GM23248 (cell line): ENCODE data around the gene IL20RA. TPM values are rescaled to one million over a fixed set of nuclear protein-coding genes. Genes with fewer than 3 reads are reported as not detected.

Source experiments
- DNase-seq: peaks from one replicate; pipeline ENCODE4 v3.0.0-alpha.2; 2015
- H2AFZ ChIP-seq: fragments of 200-600 bp; sonication (generic); 2 replicates; pipeline ENCODE4 v1.6.1; 2016; ENCODE audit warnings: antibody characterized with exemption
- H3F3A ChIP-seq: fragments of 200-600 bp; sonication (generic); 2 replicates; pipeline ENCODE4 v1.6.1; 2016; ENCODE audit warnings: mild to moderate bottlenecking, antibody characterized with exemption, mixed run types; ENCODE audit not compliant: insufficient read depth
- H3K27ac ChIP-seq: fragments of 200-600 bp; sonication (generic); 2 replicates; pipeline ENCODE4 v1.5.1; 2016; ENCODE audit warnings: mild to moderate bottlenecking
- H3K27me3 ChIP-seq: fragments of 200-600 bp; sonication (generic); replicated peaks from 2 replicates; pipeline ENCODE4 v1.6.1; 2016; ENCODE audit warnings: mild to moderate bottlenecking; ENCODE audit not compliant: insufficient read depth
- H3K36me3 ChIP-seq: fragments of 200-600 bp; sonication (generic); 2 replicates; pipeline ENCODE4 v1.6.1; 2016; ENCODE audit warnings: low read depth, mild to moderate bottlenecking
- H3K4me1 ChIP-seq: fragments of 200-600 bp; sonication (generic); 2 replicates; pipeline ENCODE4 v1.6.1; 2016; ENCODE audit warnings: mild to moderate bottlenecking; ENCODE audit not compliant: insufficient read depth
- H3K4me2 ChIP-seq: fragments of 200-600 bp; sonication (generic); one replicate; pipeline ENCODE4 v1.6.1; 2016; ENCODE audit warnings: mild to moderate bottlenecking; ENCODE audit not compliant: unreplicated experiment
- H3K4me3 ChIP-seq: fragments of 200-600 bp; sonication (generic); 2 replicates; pipeline ENCODE4 v1.5.1; 2016; ENCODE audit warnings: mild to moderate bottlenecking
- H3K79me2 ChIP-seq: fragments of 200-600 bp; sonication (generic); 2 replicates; pipeline ENCODE4 v1.6.1; 2016; ENCODE audit warnings: mild to moderate bottlenecking; ENCODE audit not compliant: insufficient read depth
- H3K9ac ChIP-seq: fragments of 200-600 bp; sonication (generic); 2 replicates; pipeline ENCODE4 v1.6.1; 2016; ENCODE audit warnings: mild to moderate bottlenecking
- H3K9me2 ChIP-seq: fragments of 200-600 bp; sonication (generic); 2 replicates; pipeline ENCODE4 v1.6.1; 2016; ENCODE audit warnings: mixed run types, mild to moderate bottlenecking, moderate library complexity; ENCODE audit not compliant: insufficient read depth
- H3K9me3 ChIP-seq: fragments of 200-600 bp; sonication (generic); one replicate; pipeline ENCODE4 v1.6.1; 2017; ENCODE audit warnings: low read depth
- H4K20me1 ChIP-seq: fragments of 200-600 bp; sonication (generic); 2 replicates; pipeline ENCODE4 v1.6.0; 2016; ENCODE audit not compliant: insufficient read depth
- EZH2 ChIP-seq: fragments of 200-600 bp; sonication (generic); IDR thresholded peaks from 2 replicates; pipeline ENCODE4 v1.6.1; 2018; ENCODE audit warnings: antibody characterized with exemption, mild to moderate bottlenecking; ENCODE audit not compliant: insufficient read depth, poor library complexity, severe bottlenecking
- EZH2phosphoT487 ChIP-seq: fragments of 200-600 bp; sonication (generic); IDR thresholded peaks from 2 replicates; pipeline ENCODE4 v1.6.1; 2018; ENCODE audit warnings: antibody characterized with exemption, moderate library complexity, mild to moderate bottlenecking, low read depth; ENCODE audit not compliant: insufficient read depth
- WGBS, 2 experiments: methylation state at CpG; one replicate each; pipeline ENCODE4 v1.1.6; 2015 to 2017; ENCODE audit warnings: low lambda C conversion rate in 2 of 2, low coverage in 1 of 2; ENCODE audit errors: missing lambda C conversion rate in 2 of 2; 5-methylcytosine and 5-hydroxymethylcytosine counted together
- in situ Hi-C: fragments of 300-500 bp; cut with MboI; formaldehyde crosslinking; loops from 2 replicates; pipeline ENCODE4 v1.15.0; 2020
- polyA plus RNA-seq: library from polyadenylated mRNA; unstranded; fragments of >200 nt; fragmentation: Nextera tagmentation; extraction: Ambion mirVana; gene quantifications from 2 replicates; pipeline ENCODE4 v1.2.1, GENCODE V29; 2016
- total RNA-seq: library from RNA; depleted of rRNA; stranded (reverse); fragments of >200 nt; shearing (Covaris generic); gene quantifications from 2 replicates; pipeline ENCODE4 v1.2.3, GENCODE V29; 2014

IL20RA gene
- total and polyA plus RNA-seq, 2 experiments from 2014 or later = not detected

- H3K9me2 ChIP-seq = no peaks in the 10 kb centered on the region
- TF ChIP-seq EZH2 = no peak
- TF ChIP-seq EZH2phosphoT487 = no peak
- no peak for DNase-seq
- H4K20me1 ChIP-seq = no peaks in the 10 kb centered on the region
- no peaks in the 10 kb centered on the region for H3K9me3 ChIP-seq
- H3K79me2 ChIP-seq = no peaks in the 10 kb centered on the region
- no peaks in the 10 kb centered on the region for H3K36me3 ChIP-seq
- H3F3A ChIP-seq = no peaks in the 10 kb centered on the region
- H3K4me1 ChIP-seq = no peaks in the 10 kb centered on the region
- no peak overlapping the region for H3K27ac ChIP-seq
- in situ Hi-C loops = no loop called here
- no peak overlapping the region for H2AFZ ChIP-seq
- H3K27me3 ChIP-seq = peaks cover 25% of the 10 kb centered on the region
- no peak overlapping the region for H3K4me2 ChIP-seq
- WGBS, 2 experiments = 20 to 29% methylated on average over 5 of the region's 5 CpGs
- H3K4me3 ChIP-seq = no peak overlapping the region
- H3K9ac ChIP-seq = no peak overlapping the region
Measured at GRCh38 chr6:137070303-137070702, 25.5 kb upstream of the IL20RA start.

- no peaks in the 10 kb centered on the region for H4K20me1 ChIP-seq
- WGBS, 2 experiments = 23 to 41% methylated on average over 2 of the region's 2 CpGs
- no peak overlapping the region for H3K27ac ChIP-seq
- H3K36me3 ChIP-seq = no peaks in the 10 kb centered on the region
- H3K4me2 ChIP-seq = no peak overlapping the region
- no peak for DNase-seq
- H3K9me2 ChIP-seq = no peaks in the 10 kb centered on the region
- H3K27me3 ChIP-seq = peaks cover 25% of the 10 kb centered on the region
- no peaks in the 10 kb centered on the region for H3F3A ChIP-seq
- no peak overlapping the region for H3K4me3 ChIP-seq
- no peak overlapping the region for H3K9ac ChIP-seq
- in situ Hi-C loops = no loop called here
- no peaks in the 10 kb centered on the region for H3K4me1 ChIP-seq
- no peak overlapping the region for H2AFZ ChIP-seq
- H3K79me2 ChIP-seq = no peaks in the 10 kb centered on the region
- H3K9me3 ChIP-seq = no peaks in the 10 kb centered on the region
- TF ChIP-seq EZH2 = no peak
- no peak for TF ChIP-seq EZH2phosphoT487
Measured at GRCh38 chr6:137067399-137067798, 22.6 kb upstream of the IL20RA start.

GRCh38 chr6:137058037-137058436 lies 13.3 kb upstream of the IL20RA start:
- H4K20me1 ChIP-seq = no peaks in the 10 kb centered on the region
- WGBS, 2 experiments = 55 to 65% methylated on average over 3 of the region's 3 CpGs
- no peak for DNase-seq
- TF ChIP-seq EZH2 (no peak), EZH2phosphoT487 (no peak)
- H3F3A ChIP-seq = no peaks in the 10 kb centered on the region
- H3K4me2 ChIP-seq = no peak overlapping the region
- no peak overlapping the region for H2AFZ ChIP-seq
- H3K4me3 ChIP-seq = no peak overlapping the region
- H3K79me2 ChIP-seq = no peaks in the 10 kb centered on the region
- H3K9me2 ChIP-seq = no peaks in the 10 kb centered on the region
- H3K9me3 ChIP-seq = no peaks in the 10 kb centered on the region
- H3K27ac ChIP-seq = no peak overlapping the region
- in situ Hi-C loops = no loop called here
- H3K4me1 ChIP-seq = no peaks in the 10 kb centered on the region
- no peak overlapping the region for H3K9ac ChIP-seq
- H3K36me3 ChIP-seq = no peaks in the 10 kb centered on the region
- H3K27me3 ChIP-seq = no peaks in the 10 kb centered on the region; the same call in 1 of the 2 replicates

GRCh38 chr6:137056121-137056880 lies 11.5 kb upstream of the IL20RA start:
- Histone ChIP-seq H3K9me2 (no peaks in the 10 kb centered on the region), H3K9me3 (no peaks in the 10 kb centered on the region), H3K9ac (no peak overlapping the region), H3K79me2 (no peaks in the 10 kb centered on the region), H3K27me3 (no peaks in the 10 kb centered on the region; the same call in 1 of the 2 replicates), H3K4me2 (no peak overlapping the region), H3F3A (no peaks in the 10 kb centered on the region), H4K20me1 (no peaks in the 10 kb centered on the region), H3K27ac (no peak overlapping the region), H3K36me3 (no peaks in the 10 kb centered on the region), H2AFZ (no peak overlapping the region), H3K4me1 (no peaks in the 10 kb centered on the region), H3K4me3 (no peak overlapping the region)
- DNase-seq = no peak
- WGBS, 2 experiments = 75 to 77% methylated on average over 3 of the region's 3 CpGs
- in situ Hi-C loops = no loop called here
- TF ChIP-seq EZH2 = no peak
- no peak for TF ChIP-seq EZH2phosphoT487
